Mammary epithelial cell (primary cell): ENCODE data around the gene PITRM1.

ENCODE experiments used
- CTCF ChIP-seq, 2 donors: IDR thresholded peaks in 1 of 2; conservative IDR thresholded peaks in 1 of 2; 2 replicates each; pipeline ENCODE4 v1.5.1; 2011 to 2012; ENCODE audit warnings: inconsistent platforms in 2 of 2, low read length in 2 of 2, mild to moderate bottlenecking in 2 of 2, control low read depth in 1 of 2, low read depth in 1 of 2; ENCODE audit not compliant: insufficient read depth in 1 of 2; ENCODE audit errors: extremely low read depth in 1 of 2
- EZH2 ChIP-seq: IDR thresholded peaks from 2 replicates; pipeline ENCODE4 v1.6.1; 2012; ENCODE audit warnings: low read length, inconsistent platforms, borderline replicate concordance

GRCh38 chr10:3126249-3126648 lies 46.3 kb downstream of the PITRM1 start:
- no peak for TF ChIP-seq CTCF (conservative IDR thresholded peaks at IDR 0.05 in 1 of 2, IDR thresholded peaks at IDR 0.05 in 1 of 2; ENCODE audit: extremely low read depth in 1 of 2, insufficient read depth in 1 of 2, low read depth in 1 of 2, low read length in 2 of 2)
- TF ChIP-seq EZH2: no peak
